Ecto neural progenitor cell (in vitro differentiated cells): ENCODE data around the gene CNR2.
"Not testable (repeated sequence)": the region's sequence is repeated elsewhere in the genome, so short reads cannot be mapped to it uniquely, and the experiment has no call there.

Experiments
- DNase-seq: peaks from one replicate; pipeline ENCODE4 v3.0.0-alpha.2; 2018; ENCODE audit warnings: low spot score

CNR2 gene

GRCh38 chr1:23913212-23913880 is at the start of gene CNR2:
Gene CNR2 (minus strand): TSS chr1:23913362. CDS start chr1:23875617, 37,745 bp downstream.
- no peak for DNase-seq

GRCh38 chr1:23960291-23961020 is 47.3 kb upstream of the CNR2 start:
- no peak for DNase-seq

GRCh38 chr1:23959461-23960290 is 46.5 kb upstream of the CNR2 start, which contains the start of gene PNRC2:
Gene PNRC2 (plus strand): TSS chr1:23959828. CDS start chr1:23961458, 1,630 bp downstream.
- DNase-seq, result peak; percentile 99

GRCh38 chr1:23958810-23959460 is 45.8 kb upstream of the CNR2 start:
- no peak for DNase-seq

GRCh38 chr1:23958040-23958809 is 45.1 kb upstream of the CNR2 start:
- DNase-seq, result not testable (repeated sequence)

DNA sequence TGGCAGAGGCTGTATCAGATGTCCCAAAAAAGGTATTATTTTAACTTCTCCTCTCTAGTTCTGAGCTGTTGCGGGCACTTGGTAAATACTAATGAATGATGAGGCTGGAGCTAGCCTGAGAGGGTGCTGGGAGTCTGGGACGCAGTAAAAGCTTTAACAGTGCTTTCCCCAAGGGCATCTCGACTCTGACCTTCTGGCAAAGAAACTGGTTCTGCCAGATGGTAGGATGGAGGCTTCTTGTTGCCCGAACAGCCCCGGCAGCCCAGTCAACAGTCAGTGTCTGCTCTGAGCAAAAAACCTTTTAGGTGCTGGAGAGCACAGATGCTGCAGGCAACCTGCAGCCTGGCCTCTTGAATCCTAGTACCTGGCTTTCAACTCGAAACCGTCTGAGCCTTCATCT is 43.9 kb upstream of the CNR2 start:
- DNase-seq, result peak; percentile 54

DNA sequence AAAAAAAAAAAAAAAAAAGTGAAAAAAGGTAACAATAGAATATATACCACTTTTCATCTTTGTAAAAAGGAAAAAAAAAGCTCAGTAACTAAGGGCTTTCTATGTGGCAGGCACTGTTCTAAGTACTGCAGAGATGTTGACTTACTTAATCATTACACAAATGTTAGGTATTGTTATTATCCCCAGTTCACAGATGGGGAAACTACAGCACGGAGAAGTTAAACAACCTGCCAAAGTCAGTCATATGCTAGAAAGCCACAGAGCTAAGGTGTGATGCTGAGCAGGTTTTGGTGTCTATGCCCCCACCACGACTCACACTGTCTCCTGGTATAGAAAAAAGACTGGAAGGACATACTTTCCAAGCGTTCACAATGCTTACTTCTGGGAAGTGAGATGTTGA is 39.9 kb upstream of the CNR2 start:
- DNase-seq, result no peak

DNA sequence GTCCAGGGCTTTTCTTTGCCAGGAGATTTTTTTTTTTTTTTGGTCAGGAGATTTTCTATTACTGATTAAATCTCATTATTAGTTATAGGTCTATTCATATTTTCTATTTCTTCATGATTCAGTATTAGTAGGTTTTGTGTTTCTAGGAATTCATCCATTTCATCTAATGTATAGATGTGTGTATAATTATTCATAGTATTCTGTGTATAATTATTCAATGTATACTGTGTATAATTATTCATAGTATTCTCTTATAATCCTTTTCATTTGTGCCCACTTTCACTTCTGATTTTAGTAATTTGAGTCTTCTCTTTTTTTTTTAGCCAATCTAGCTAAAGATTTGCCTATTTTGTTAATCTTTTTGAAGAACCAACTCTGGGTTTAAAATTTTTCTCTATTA is 34.2 kb upstream of the CNR2 start:
- DNase-seq, result no peak

DNA sequence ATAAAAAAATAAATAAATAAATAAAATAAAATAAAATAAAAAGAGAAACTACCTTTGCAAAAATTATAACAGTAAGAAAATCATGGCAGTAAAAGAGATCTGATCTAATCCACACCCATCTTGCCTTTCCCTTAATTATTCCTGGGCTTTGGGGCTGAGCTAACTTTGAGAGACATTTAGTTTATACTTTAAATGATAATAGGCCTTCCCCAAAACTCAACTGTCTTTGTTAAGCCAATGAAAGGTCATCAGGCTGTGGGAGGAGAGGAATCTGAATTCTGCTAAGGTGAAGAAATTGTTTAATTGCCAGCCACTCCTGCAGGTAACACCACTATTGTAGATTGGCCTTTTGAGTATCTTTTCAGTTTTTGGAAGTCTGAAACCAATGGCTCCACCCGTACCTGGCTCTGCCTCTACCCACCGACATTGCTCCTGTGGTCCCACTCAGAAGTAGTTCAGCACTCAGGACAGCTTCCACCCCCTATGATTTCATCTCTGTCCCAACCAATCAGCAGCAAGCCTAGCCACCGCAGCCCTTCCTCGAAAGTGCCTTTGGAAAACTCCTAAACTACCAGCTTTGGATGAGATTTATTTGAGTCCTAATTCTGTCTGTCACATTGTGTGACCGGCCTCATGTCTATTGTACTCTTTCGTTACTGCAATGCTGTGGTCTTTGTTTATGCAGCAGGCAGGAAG is 23.5 kb upstream of the CNR2 start:
- DNase-seq, result peak; percentile 57

DNA sequence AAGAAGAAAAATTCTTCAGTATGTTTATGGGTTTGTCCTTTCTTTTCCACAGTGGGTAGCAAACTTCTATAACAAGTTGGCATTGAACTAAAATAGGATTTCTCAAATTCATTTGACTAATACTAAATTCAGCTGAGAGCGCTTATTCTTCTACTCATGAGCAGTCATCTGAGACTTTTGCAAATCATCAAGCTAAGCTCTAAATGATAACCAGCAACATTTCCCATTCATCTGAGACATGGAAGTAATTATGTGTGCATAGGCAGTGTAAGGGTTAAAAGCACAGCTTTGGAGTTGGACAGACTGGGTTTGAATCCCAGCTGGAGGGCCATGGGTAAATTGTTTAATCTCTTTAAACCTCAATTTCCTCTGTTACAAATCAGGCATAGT is 18.3 kb upstream of the CNR2 start:
- no peak for DNase-seq

GRCh38 chr1:23930861-23931490 is 17.8 kb upstream of the CNR2 start:
- DNase-seq, result no peak

DNA sequence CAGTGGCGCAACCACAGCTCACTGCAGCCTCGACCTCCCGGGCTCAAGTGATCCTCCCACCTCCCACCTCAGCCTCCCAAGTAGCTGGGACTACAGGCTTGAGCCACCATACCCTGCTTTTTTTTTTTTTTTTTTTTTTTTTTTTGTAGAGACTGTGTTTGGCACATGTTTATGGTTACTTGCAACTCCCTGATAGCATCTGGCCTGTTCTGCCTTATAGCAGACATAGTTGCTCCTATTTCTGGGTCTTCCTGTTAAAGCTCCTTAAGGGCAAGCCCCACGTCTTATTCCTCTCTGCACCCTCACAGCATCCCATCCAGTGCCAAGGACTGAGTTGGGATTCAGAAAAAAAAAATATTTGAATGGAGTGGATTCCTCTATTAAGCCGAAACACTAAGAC is 17.1 kb upstream of the CNR2 start:
- no peak for DNase-seq

- no peak for DNase-seq
These were observed 15.6 kb upstream of the CNR2 start for GRCh38 chr1:23928789-23929188.

GRCh38 chr1:23927097-23927496 is 13.9 kb upstream of the CNR2 start:
- DNase-seq, result no peak

GRCh38 chr1:23925279-23925678 is 12.1 kb upstream of the CNR2 start:
- no peak for DNase-seq

DNA sequence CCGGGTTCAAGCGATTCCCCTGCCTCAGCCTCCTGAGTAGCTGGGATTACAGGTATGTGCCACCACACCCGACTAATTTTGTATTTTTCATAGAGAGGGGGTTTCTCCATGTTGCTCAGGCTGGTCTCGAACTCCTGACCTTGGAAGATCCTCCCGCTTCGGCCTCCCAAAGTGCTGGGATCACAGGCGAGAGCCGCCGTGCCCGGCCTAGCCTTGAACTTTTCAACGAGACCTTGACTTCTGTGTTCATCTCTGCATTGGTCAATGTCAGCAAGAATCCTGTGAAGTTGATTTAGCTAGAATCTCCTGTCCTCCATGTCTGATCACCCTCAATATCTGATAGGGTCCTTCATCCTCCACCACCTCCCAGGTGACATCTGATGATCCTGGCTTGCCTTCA is 11.4 kb upstream of the CNR2 start:
- DNase-seq, result no peak

DNA sequence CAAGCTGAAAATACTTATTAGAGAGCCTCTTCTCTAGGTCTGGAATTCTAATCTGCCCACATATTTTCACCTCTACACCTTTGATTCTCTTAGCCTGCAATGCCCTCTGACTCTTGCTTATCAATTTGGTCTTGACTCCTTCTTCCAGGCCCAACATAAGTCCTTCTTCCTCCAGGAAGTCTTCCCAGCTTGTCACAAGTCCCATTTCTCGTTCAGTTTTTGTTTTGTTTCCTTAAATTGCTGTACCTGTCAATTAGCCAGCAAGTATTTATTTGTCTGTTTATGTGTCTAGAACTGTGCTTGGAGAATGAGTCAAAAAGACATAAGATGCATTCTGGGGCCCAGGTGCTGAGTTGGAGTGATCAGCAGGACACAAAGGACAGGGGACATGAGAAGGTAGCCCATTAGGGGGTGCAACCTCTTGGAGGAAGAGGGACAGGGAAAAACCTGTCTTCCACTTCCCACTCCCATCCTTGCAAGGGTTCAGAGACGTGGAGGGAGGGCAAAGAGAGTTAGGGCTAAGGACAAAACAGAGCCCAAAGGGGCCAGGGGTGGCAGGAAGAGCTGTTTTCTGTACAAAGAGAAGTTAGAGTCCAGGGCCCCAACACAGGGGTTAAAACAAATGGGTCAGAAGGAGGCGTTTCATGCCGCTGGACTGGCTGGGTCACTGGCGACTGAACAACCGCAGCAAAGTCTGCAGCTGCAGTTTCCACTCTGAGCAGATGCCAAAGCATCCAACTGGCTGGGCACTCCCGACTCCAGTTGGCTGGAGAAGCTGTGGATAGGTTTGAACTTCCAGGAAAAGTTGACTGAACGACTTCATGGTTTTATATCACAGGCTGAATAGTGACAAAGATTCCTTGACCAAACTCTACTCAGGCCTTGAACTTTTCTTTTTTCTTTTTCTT is 10.7 kb upstream of the CNR2 start:
- no peak for DNase-seq

GRCh38 chr1:23922321-23922943 is 9.3 kb upstream of the CNR2 start:
- no peak for DNase-seq
